GM13976 (cell line): ENCODE results near the gene TTLL11.

Experiments
- DNase-seq: peaks from one replicate; pipeline ENCODE4 v3.0.0; 2012; ENCODE audit warnings: low spot score
- in situ Hi-C: fragments of 300-500 bp; cut with MboI; formaldehyde crosslinking; loops from one replicate; pipeline ENCODE4 v1.12.0; 2022; ENCODE audit warnings: low sequenced_read_pairs, mixed read lengths, inconsistent platforms; ENCODE audit not compliant: unreplicated experiment
- TF ChIP-seq, protein P1 (sequence below): IDR thresholded peaks from 2 replicates; pipeline ENCODE4 v1.5.1; 2012; ENCODE audit warnings: borderline replicate concordance, mild to moderate bottlenecking; ENCODE audit not compliant: insufficient read depth; ENCODE audit errors: extremely low read depth, missing control alignments, control extremely low read depth

The TTLL11 gene

DNA sequence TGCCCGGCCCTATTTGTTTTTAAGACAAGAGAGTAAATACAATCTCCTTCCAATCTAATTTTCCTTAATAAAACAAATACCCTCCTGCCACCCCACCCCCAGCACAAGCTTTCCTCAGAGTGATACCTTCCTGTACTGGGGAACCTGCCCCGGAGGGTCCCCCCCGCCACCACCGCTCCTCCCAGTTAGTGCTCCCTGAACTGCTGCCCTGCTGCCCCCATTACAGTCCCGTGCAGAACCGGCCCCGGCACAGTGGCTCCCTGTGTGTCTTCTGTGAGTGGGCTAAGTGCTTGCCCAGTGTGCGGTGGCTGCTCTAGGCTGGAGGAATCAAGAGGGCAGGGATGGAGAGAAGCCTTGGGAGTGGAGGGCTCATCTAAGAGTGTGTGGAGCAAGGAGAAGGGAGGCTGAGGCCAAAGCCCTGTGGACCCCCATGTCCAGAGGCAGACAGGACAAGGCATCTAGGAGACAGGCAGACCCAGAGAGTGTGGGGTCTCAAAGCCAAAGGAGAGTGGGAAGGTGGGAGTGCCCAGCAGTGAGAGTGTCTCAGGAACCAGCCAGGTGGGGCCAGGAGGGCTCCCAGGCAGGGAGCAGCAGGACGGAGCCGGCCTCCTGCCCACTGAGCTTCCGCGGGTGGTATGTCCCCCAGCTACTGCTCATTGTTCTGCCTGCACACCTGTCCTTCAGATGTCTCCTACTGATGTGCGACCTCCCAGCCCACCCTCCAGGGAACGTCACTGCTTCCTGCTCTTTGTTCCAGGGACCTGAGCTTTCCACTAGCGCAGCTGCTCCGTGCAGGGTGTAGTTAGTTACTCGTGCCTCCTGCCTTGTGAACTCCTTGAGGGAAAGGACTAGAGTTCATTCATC lies 312.7 kb downstream of the TTLL11 start:
- in situ Hi-C loops = no loop called here
- TF ChIP-seq, protein P1, sequence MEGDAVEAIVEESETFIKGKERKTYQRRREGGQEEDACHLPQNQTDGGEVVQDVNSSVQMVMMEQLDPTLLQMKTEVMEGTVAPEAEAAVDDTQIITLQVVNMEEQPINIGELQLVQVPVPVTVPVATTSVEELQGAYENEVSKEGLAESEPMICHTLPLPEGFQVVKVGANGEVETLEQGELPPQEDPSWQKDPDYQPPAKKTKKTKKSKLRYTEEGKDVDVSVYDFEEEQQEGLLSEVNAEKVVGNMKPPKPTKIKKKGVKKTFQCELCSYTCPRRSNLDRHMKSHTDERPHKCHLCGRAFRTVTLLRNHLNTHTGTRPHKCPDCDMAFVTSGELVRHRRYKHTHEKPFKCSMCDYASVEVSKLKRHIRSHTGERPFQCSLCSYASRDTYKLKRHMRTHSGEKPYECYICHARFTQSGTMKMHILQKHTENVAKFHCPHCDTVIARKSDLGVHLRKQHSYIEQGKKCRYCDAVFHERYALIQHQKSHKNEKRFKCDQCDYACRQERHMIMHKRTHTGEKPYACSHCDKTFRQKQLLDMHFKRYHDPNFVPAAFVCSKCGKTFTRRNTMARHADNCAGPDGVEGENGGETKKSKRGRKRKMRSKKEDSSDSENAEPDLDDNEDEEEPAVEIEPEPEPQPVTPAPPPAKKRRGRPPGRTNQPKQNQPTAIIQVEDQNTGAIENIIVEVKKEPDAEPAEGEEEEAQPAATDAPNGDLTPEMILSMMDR = no peak
- no peak for DNase-seq

DNA sequence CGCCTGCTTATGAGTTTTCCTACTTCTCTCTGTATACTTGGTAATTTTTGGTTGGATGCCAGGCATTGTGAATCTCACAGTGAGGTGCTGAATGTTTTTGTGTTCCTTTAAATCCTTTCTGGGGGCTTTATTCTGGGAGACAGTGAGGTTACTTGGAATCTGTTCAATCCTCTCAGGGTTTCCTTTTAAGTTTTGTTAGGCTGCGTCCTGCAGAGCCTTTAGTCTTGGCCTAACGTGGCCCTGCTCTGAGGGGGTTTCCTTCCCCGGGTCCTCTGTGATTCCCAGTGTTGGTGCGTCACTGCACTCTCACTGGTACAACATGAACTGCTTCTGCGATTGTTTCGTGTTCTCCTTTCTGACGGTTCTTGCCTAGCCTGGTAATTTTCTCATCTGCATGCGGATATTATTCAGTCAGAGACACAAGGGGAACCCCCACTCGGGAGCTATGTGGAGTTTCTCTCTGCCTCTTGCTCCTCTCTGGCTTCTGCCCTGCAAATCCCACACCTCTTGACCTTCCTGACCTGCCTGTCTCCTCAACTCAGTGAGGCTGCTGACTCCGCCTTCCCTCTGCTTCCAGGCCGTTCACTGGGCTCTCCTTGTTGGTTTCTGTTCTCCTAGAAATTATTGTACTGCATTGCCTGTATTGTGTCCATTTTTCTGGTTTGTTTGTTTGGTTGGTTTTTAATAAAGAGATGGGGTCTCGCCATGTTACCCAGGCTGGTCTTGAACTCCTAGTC lies 313.6 kb downstream of the TTLL11 start:
- in situ Hi-C loops = no loop called here
- DNase-seq = no peak
- TF ChIP-seq, protein P1 = no peak

DNA sequence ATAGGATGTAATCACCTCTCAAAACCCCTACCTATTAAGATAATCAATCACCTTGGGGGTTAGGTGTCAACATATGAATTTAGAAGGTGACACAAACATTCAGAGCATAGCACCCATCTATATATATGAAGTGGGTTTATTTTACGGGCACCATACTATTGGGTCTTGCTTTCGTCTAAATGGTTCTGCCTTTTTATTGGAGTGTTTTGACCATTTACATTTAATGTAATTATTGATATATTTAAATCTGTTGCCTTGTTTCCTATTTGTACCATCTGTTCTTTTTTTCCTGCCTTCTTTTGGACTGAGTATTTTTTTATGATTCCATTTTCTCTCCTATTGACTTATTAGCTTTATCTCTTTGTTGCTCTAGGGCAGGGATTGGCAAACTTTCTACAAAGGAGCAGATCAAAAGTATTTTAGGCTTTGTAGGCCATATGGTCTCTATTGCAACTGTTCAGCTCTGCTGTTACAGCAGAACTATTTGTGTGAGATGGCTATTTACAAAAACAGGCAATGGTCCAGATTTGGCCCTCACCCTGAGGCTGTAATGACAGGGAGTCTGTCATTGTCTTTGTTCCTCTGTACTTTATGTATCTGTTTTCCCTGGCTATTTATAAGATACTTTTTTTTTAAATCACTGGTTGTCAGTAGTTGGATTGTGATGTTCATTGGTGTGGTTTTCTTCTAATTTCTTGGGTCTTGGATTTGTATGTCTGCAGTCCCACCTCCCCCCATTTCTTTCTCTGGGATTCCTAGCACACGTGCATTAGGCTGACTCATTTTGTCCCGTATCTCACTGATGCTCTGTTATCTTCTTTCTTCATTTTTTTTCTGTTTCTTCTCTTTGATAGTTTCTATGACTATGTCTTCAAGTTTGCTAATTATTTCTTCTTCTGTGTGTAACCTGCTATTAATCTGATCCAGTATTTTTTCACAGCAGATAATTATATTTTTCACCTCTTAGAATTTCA lies 314.6 kb downstream of the TTLL11 start:
- no peak for DNase-seq
- TF ChIP-seq, protein P1 = no peak
- in situ Hi-C loops = no loop called here

DNA sequence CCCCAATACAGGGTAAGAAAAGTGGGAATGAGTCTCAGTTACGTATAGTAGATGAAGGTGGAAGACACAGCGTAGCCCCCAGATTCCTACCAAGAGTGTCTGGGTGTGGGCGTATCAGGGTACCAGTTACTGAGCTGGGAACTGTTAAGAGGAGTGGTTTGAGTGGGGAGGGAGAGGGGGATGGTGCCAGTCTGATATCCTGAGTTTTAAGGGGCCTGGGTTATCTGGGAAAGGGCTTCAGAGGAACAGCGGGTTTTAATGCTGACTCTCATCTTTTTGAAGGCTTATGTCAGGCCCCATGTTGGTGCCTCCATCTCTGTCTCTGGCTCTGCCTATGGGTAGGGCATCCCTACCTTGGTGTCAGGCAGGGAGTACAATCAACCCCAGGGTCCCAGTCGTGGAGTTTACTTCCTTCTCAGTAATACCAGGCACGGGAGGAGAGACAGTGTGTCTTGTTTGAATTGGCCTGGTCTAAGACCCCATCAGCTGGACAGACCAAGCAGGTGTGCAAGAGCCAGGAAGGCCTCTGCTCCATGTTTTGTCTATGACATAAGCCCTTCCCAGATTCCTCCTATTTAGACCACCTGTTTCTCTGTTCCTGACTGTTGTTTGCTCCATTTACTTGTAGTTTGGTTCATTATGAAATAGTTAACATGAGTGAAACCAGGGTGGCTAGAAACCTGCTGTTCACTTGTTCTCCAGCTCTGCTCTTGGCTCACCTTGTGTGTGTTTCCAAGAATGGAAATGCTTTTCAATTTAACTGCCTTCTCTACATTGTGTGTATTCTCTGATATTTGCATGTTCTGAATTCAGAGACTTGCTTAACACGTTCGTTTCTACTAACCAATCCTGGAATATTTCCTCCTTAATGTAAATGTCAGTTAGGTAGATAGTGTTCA lies 316.1 kb downstream of the TTLL11 start:
- no peak for DNase-seq
- in situ Hi-C loops = no loop called here
- TF ChIP-seq, protein P1 = no peak

DNA sequence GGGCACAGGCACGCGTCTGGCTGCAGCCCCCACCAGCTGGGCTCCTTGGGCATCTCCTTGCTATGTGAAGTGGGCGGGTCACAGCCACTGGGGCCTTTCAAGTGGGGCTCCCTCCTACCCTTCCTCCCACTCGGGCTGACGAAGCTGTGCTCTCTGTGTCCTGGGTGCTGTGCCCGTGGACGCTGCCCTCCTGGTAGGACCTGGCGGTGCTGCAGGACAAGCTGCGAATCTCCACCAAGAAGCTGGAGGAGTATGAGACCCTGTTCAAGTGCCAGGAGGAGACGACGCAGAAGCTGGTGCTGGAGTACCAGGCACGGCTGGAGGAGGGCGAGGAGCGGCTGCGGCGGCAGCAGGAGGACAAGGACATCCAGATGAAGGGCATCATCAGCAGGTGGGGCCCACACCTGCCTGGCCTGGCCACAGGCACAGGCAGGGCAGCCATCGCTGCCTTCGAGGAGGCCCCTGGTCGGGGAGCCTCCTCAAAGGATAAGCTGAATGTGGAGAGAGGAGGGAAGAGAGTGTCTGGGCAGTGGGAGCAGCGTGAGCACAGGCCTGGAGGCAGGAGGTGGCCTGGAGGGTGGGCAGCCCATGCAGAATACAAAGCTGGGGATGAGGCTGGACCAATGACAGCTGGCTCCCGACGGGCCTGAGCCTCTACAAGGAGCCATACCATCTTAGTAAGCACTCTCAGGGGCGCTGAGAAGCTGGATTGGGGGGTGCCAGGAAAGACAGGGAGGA lies 316.9 kb downstream of the TTLL11 start:
- in situ Hi-C loops = no loop called here
- TF ChIP-seq, protein P1 = no peak
- no peak for DNase-seq
